HepG2 (cell line): Measurements from ENCODE around the gene EPHA3. TPM values are rescaled to one million over a fixed set of nuclear protein-coding genes. Genes with fewer than 3 reads are reported as not detected.
"Not testable (repeated sequence)": the region's sequence is repeated elsewhere in the genome, so short reads cannot be mapped to it uniquely, and the experiment has no call there.

Experiments
- ATAC-seq: fragments of 200-7000 bp; cut with Tn5 transposase; 3 replicates; pipeline ENCODE4 v1.9.1; 2020; ENCODE audit warnings: mild to moderate bottlenecking, moderate library complexity
- BruUV-seq: library from RNA; stranded (reverse); fragments of 400-500 nt; replicated peaks from 2 replicates; lab custom pipeline; 2021; lab: Mats Ljungman, UMichigan
- CTCF ChIA-PET: fragments of 300-600 bp; formaldehyde crosslinking; extraction: SDS; loops from one replicate; lab custom pipeline; 2021; ENCODE audit warnings: low total read pairs, inconsistent platforms, low intra/inter-chr PET ratio; lab: Yijun Ruan, JAX
- POLR2A ChIA-PET: fragments of 350-600 bp; sonication (Branson Sonifier 250); formaldehyde crosslinking; loops from one replicate; lab custom pipeline; 2020; ENCODE audit warnings: antibody characterized with exemption, inconsistent platforms; lab: Yijun Ruan, JAX
- DNase-seq: peaks from one replicate; pipeline ENCODE4 v3.0.0-alpha.2; 2015; ENCODE audit warnings: low spot score
- FAIRE-seq: peaks from 3 replicates; lab custom pipeline; 2011; peaks lifted over from hg19 to GRCh38; lab: Jason Lieb, UNC
- H2AFZ ChIP-seq: one replicate; pipeline ENCODE4 v1.6.1; 2011; ENCODE audit warnings: low read length, inconsistent platforms
- H3K27ac ChIP-seq: fragments of 300-600 bp; 3 replicates; pipeline ENCODE4 v1.8.0; 2011; ENCODE audit warnings: mixed run types, mild to moderate bottlenecking, mixed read lengths, low read length, inconsistent platforms; ENCODE audit not compliant: insufficient read depth; ENCODE audit errors: extremely low read length
- H3K27me3 ChIP-seq, 2 experiments: fragments of 200-600 bp in 1 of 2; 2 replicates in 1 of 2; 3 replicates in 1 of 2; pipeline versions ENCODE4 v1.6.0 to v1.8.0; 2011; ENCODE audit warnings: low read length in 2 of 2, mild to moderate bottlenecking in 2 of 2, moderate library complexity in 2 of 2, inconsistent platforms in 1 of 2; ENCODE audit not compliant: insufficient read depth in 2 of 2, control insufficient read depth in 1 of 2
- H3K36me3 ChIP-seq, 2 experiments: fragments of 200-600 bp in 1 of 2; replicated peaks in 1 of 2; 2 replicates in 1 of 2; 3 replicates in 1 of 2; pipeline versions ENCODE4 v1.5.1 to v1.8.0; 2011; ENCODE audit warnings: low read length in 2 of 2, inconsistent platforms in 1 of 2; ENCODE audit not compliant: insufficient read depth in 2 of 2, control insufficient read depth in 1 of 2
- H3K4me1 ChIP-seq: 2 replicates; pipeline ENCODE4 v1.5.1; 2012; ENCODE audit warnings: low read length, inconsistent platforms; ENCODE audit not compliant: insufficient read depth
- H3K4me2 ChIP-seq: 2 replicates; pipeline ENCODE4 v1.6.0; 2011; ENCODE audit warnings: low read depth, low read length, inconsistent platforms
- H3K4me3 ChIP-seq, 3 experiments: fragments of 200-600 bp in 1 of 3; sonication (generic), shearing (Covaris generic) in 1 of 3; replicated peaks in 1 of 3; 2 replicates each; pipeline ENCODE4 v1.5.1; 2011 to 2016; ENCODE audit warnings: low read length in 3 of 3, inconsistent platforms in 2 of 3, low read depth in 2 of 3, mild to moderate bottlenecking in 2 of 3, control low read depth in 1 of 3, mixed read lengths in 1 of 3; ENCODE audit not compliant: insufficient read depth in 1 of 3
- H3K79me2 ChIP-seq: one replicate; pipeline ENCODE4 v1.6.1; 2011; ENCODE audit warnings: low read length, inconsistent platforms; ENCODE audit not compliant: insufficient read depth
- H3K9ac ChIP-seq: 2 replicates; pipeline ENCODE4 v1.6.0; 2011; ENCODE audit warnings: mild to moderate bottlenecking, low read depth, low read length, inconsistent platforms; ENCODE audit not compliant: insufficient read depth
- H3K9me3 ChIP-seq: 2 replicates; pipeline ENCODE4 v1.5.1; 2012; ENCODE audit warnings: mild to moderate bottlenecking, low read length
- H4K20me1 ChIP-seq: 2 replicates; pipeline ENCODE4 v1.6.0; 2011; ENCODE audit warnings: inconsistent platforms, mild to moderate bottlenecking, low read length, moderate library complexity; ENCODE audit not compliant: insufficient read depth
- CEBPB ChIP-seq: IDR thresholded peaks from 2 replicates; pipeline ENCODE4 v1.6.1; 2011; ENCODE audit warnings: low read depth, low read length, improper control_type of control experiment, borderline replicate concordance
- FOXA1 ChIP-seq, 2 experiments: fragments of 450-650 bp in 1 of 2; sonication (generic) in 1 of 2; formaldehyde crosslinking in 1 of 2; IDR thresholded peaks; 2 replicates each; pipeline versions ENCODE4 v1.4.0 to v1.6.1; 2016 to 2020; ENCODE audit warnings: missing genetic modification reagents in 1 of 2
- FOXA3 ChIP-seq: IDR thresholded peaks from 2 replicates; pipeline ENCODE4 v1.6.1; 2016; ENCODE audit warnings: missing genetic modification reagents, missing compliant biosample characterization
- MED8 ChIP-seq: sonication (generic); formaldehyde crosslinking; IDR thresholded peaks from 2 replicates; pipeline ENCODE4 v1.8.1; 2023; ENCODE audit warnings: mild to moderate bottlenecking, missing genetic modification reagents; ENCODE audit not compliant: insufficient replicate concordance
- MZF1 ChIP-seq: sonication (generic); formaldehyde crosslinking; IDR thresholded peaks from 2 replicates; pipeline ENCODE4 v1.8.1; 2023; ENCODE audit warnings: mild to moderate bottlenecking, missing genetic modification reagents, borderline replicate concordance
- REPIN1 ChIP-seq: sonication (generic); formaldehyde crosslinking; IDR thresholded peaks from 2 replicates; pipeline ENCODE4 v1.8.0; 2022; ENCODE audit warnings: missing genetic modification reagents, low read depth, mild to moderate bottlenecking, borderline replicate concordance
- ZNF296 ChIP-seq: sonication (generic); formaldehyde crosslinking; conservative IDR thresholded peaks from 2 replicates; pipeline ENCODE4 v1.5.0; 2020; ENCODE audit warnings: mild to moderate bottlenecking, missing genetic modification reagents
- ZNF33A ChIP-seq: sonication (generic); formaldehyde crosslinking; IDR thresholded peaks from 2 replicates; pipeline ENCODE4 v1.5.1; 2020; ENCODE audit warnings: missing genetic modification reagents, mild to moderate bottlenecking, moderate library complexity, borderline replicate concordance
- WGBS: methylation state at CpG from one replicate; pipeline ENCODE4 v1.1.6; 2017; ENCODE audit warnings: low lambda C conversion rate; 5-methylcytosine and 5-hydroxymethylcytosine counted together
- in situ Hi-C: cut with HindIII; loops from 2 replicates; pipeline ENCODE4 v1.10.0; 2017; ENCODE audit warnings: low pct_unique_long_range_greater_than_20kb; ENCODE audit not compliant: extremely low pct_ligation_motif_present
- intact Hi-C: fragments of 100-400 bp; cut with micrococcal nuclease; formaldehyde crosslinking; loops from one replicate; pipeline ENCODE4 v1.10.0; 2022; ENCODE audit not compliant: unreplicated experiment
- polyA plus RNA-seq, 8 experiments: library from polyadenylated mRNA; depleted of rRNA in 3 of 8; stranded (reverse) in 7 of 8; unstranded in 1 of 8; fragments of >200 nt; fragmentation: Illumina TruSeq in 4 of 8; extraction: Trizol in 4 of 8; gene quantifications; 2 replicates each; pipeline versions ENCODE4 v1.2.1 to v1.2.3, GENCODE V29; 2011 to 2016; ENCODE audit warnings: low read depth in 4 of 8, missing spikeins in 1 of 8, mixed read lengths in 1 of 8; ENCODE audit not compliant: insufficient read depth in 1 of 8
- total RNA-seq, 5 experiments: library from RNA; depleted of rRNA; stranded (reverse); fragments of >200 nt; fragmentation: Illumina TruSeq; extraction: Trizol; gene quantifications; 2 replicates each; pipeline ENCODE4 v1.2.3, GENCODE V29; 2016; ENCODE audit warnings: low read depth in 1 of 5
- TF ChIP-seq, protein P1 (sequence below): sonication (generic); formaldehyde crosslinking; IDR thresholded peaks from 2 replicates; pipeline ENCODE4 v1.4.0; 2020; ENCODE audit warnings: missing genetic modification reagents, borderline replicate concordance

Gene EPHA3
- total and polyA plus RNA-seq, 2 of the 13 experiments (the other 11 are each of a cell fraction or from before 2014, with no cell fraction given), result 0.01 TPM; not detected in 1

DNA sequence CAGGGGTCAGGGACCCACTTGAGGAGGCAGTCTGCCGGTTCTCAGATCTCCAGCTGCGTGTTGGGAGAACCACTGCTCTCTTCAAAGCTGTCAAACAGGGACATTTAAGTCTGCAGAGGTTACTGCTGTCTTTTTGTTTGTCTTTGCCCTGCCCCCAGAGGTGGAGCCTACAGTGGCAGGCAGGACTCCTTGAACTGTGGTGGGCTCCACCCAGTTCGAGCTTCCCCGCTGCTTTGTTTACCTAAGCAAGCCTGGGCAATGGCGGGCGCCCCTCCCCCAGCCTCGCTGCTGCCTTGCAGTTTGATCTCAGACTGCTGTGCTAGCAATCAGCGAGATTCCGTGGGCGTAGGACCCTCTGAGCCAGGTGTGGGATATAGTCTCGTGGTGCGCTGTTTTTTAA is 243.5 kb downstream of the EPHA3 start:
- CTCF ChIA-PET; H3K4me1 ChIP-seq; DNase-seq; H3K79me2 ChIP-seq; H3K4me3 ChIP-seq; in situ Hi-C loops; H2AFZ ChIP-seq; H3K9me3 ChIP-seq; H3K4me2 ChIP-seq; BruUV-seq; H3K27ac ChIP-seq; FAIRE-seq; ATAC-seq; H4K20me1 ChIP-seq; POLR2A ChIA-PET; H3K36me3 ChIP-seq; H3K27me3 ChIP-seq; H3K9ac ChIP-seq; TF ChIP-seq FOXA1 (IDR thresholded peaks at IDR 0.05): not testable (repeated sequence)
- TF ChIP-seq, protein P1, sequence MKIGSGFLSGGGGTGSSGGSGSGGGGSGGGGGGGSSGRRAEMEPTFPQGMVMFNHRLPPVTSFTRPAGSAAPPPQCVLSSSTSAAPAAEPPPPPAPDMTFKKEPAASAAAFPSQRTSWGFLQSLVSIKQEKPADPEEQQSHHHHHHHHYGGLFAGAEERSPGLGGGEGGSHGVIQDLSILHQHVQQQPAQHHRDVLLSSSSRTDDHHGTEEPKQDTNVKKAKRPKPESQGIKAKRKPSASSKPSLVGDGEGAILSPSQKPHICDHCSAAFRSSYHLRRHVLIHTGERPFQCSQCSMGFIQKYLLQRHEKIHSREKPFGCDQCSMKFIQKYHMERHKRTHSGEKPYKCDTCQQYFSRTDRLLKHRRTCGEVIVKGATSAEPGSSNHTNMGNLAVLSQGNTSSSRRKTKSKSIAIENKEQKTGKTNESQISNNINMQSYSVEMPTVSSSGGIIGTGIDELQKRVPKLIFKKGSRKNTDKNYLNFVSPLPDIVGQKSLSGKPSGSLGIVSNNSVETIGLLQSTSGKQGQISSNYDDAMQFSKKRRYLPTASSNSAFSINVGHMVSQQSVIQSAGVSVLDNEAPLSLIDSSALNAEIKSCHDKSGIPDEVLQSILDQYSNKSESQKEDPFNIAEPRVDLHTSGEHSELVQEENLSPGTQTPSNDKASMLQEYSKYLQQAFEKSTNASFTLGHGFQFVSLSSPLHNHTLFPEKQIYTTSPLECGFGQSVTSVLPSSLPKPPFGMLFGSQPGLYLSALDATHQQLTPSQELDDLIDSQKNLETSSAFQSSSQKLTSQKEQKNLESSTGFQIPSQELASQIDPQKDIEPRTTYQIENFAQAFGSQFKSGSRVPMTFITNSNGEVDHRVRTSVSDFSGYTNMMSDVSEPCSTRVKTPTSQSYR, result peak; percentile 58; the same call in 1 of the 2 replicates
- TF ChIP-seq FOXA1 (CRISPR knock-in tag; IDR thresholded peaks at IDR 0.05), result peak; percentile 31; the same call in 1 of the 2 replicates
- 0 out of 2 replicates have a peak, but pooled peaks have one; percentile 13 for TF ChIP-seq FOXA3 (CRISPR knock-in tag)
- intact Hi-C loops, result loop anchor here (10.0 kb wide), 1 partner anchor 54 kb away; no protein-coding TSS in a partner anchor
- 0% methylated on average over 3 of the region's 12 CpGs for WGBS

DNA sequence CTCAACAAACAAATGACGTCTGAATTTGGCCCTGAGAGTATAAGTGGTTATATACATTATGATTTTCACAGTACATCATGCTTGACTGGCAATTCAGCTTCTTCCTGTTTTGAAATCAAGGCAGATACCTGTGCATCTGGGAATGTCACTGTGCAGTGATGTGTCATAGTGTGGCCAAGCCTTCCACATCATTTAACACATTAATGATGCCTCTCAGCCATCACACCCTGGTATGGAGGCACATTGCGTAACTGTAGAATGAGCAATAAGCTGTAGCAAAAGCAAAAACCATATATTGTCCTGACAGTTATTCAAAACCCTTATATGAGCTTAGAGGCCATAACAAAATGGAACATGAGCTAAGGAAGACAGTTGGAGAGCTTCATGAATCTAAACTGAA is 246.0 kb downstream of the EPHA3 start:
- POLR2A ChIA-PET, result no interaction called here
- DNase-seq, result no peak
- FAIRE-seq, result no peak
- intact Hi-C loops, result loop anchor here (10.0 kb wide), 1 partner anchor 51 kb away; no protein-coding TSS in a partner anchor
- Histone ChIP-seq H3K27ac (no peak overlapping the region), H2AFZ (no peak overlapping the region), H3K4me2 (no peak overlapping the region), H3K9me3 (no peaks in the 10 kb centered on the region), H3K79me2 (no peaks in the 10 kb centered on the region), H3K27me3 (no peaks in the 10 kb centered on the region), H3K4me1 (no peaks in the 10 kb centered on the region), H3K4me3 (no peak overlapping the region), H4K20me1 (no peaks in the 10 kb centered on the region), H3K36me3 (no peaks in the 10 kb centered on the region), H3K9ac (no peak overlapping the region)
- in situ Hi-C loops, result no loop called here
- BruUV-seq, result no TSS peak
- WGBS, result 51% methylated on average over 2 of the region's 2 CpGs
- CTCF ChIA-PET, result no interaction called here
- no peak for ATAC-seq
- TF ChIP-seq MED8, result no peak
- no peak for TF ChIP-seq ZNF33A (CRISPR knock-in tag)
- no peak for TF ChIP-seq MZF1 (CRISPR knock-in tag)
- peak; percentile 74; the same call in 1 of the 2 replicates for TF ChIP-seq CEBPB
- TF ChIP-seq ZNF296 (CRISPR knock-in tag), result no peak
- TF ChIP-seq REPIN1 (CRISPR knock-in tag), result no peak
